ENCODE data around the gene CPED1.

Gene CPED1

GRCh38 chr7:121337398-121337797 lies 348.9 kb downstream of the CPED1 start:
- Histone ChIP-seq H3K36me3 (ENCODE audit: low read depth) (no peaks in the 10 kb centered on the region), H3K27me3 (ENCODE audit: insufficient read depth, poor library complexity, severe bottlenecking) (peaks cover 21% of the 10 kb centered on the region), H3K9me3 (ENCODE audit: severe bottlenecking) (no peaks in the 10 kb centered on the region), H3K4me1 (ENCODE audit: insufficient read depth, poor library complexity, severe bottlenecking) (no peaks in the 10 kb centered on the region), H3K4me3 (ENCODE audit: severe bottlenecking) (no peak overlapping the region), H3K27ac (ENCODE audit: poor library complexity, severe bottlenecking) (no peak overlapping the region)
- TF ChIP-seq CTCF (IDR thresholded peaks at IDR 0.05; ENCODE audit: poor library complexity, severe bottlenecking), result peak; percentile 45
- peak; percentile 68; the same call in 2 of the 3 replicates for ATAC-seq (ENCODE audit: low read depth)
- no peak for DNase-seq (ENCODE audit: low spot score)

- no peaks in the 10 kb centered on the region for H3K9me3 ChIP-seq (ENCODE audit: severe bottlenecking)
- no peak for ATAC-seq (ENCODE audit: low read depth)
These were observed 350.6 kb downstream of the CPED1 start for GRCh38 chr7:121339082-121339481.

GRCh38 chr7:121341933-121342332 lies 353.4 kb downstream of the CPED1 start:
- H3K27ac ChIP-seq (ENCODE audit: poor library complexity, severe bottlenecking), result no peak overlapping the region
- no peaks in the 10 kb centered on the region for H3K27me3 ChIP-seq (ENCODE audit: insufficient read depth, poor library complexity, severe bottlenecking)
- H3K4me1 ChIP-seq (ENCODE audit: insufficient read depth, poor library complexity, severe bottlenecking), result no peaks in the 10 kb centered on the region
- TF ChIP-seq CTCF (IDR thresholded peaks at IDR 0.05; ENCODE audit: poor library complexity, severe bottlenecking), result no peak
- no peaks in the 10 kb centered on the region for H3K36me3 ChIP-seq (ENCODE audit: low read depth)
- no peaks in the 10 kb centered on the region for H3K9me3 ChIP-seq (ENCODE audit: severe bottlenecking)
- ATAC-seq (ENCODE audit: low read depth) (no peak), DNase-seq (ENCODE audit: low spot score) (no peak)
- no peak overlapping the region for H3K4me3 ChIP-seq (ENCODE audit: severe bottlenecking)

More at GRCh38 chr7:121339082-121339481, 350.6 kb downstream of the CPED1 start:
- Histone ChIP-seq H3K27me3 (ENCODE audit: insufficient read depth, poor library complexity, severe bottlenecking) (peaks cover 7% of the 10 kb centered on the region), H3K4me1 (ENCODE audit: insufficient read depth, poor library complexity, severe bottlenecking) (no peaks in the 10 kb centered on the region), H3K4me3 (ENCODE audit: severe bottlenecking) (no peak overlapping the region), H3K36me3 (ENCODE audit: low read depth) (no peaks in the 10 kb centered on the region), H3K27ac (ENCODE audit: poor library complexity, severe bottlenecking) (no peak overlapping the region)
- no peak for DNase-seq (ENCODE audit: low spot score)
- TF ChIP-seq CTCF (IDR thresholded peaks at IDR 0.05; ENCODE audit: poor library complexity, severe bottlenecking), result no peak

GRCh38 chr7:121342631-121343030 lies 354.1 kb downstream of the CPED1 start:
- H3K36me3 ChIP-seq (ENCODE audit: low read depth), result no peaks in the 10 kb centered on the region
- H3K27me3 ChIP-seq (ENCODE audit: insufficient read depth, poor library complexity, severe bottlenecking), result no peaks in the 10 kb centered on the region
- no peak for DNase-seq (ENCODE audit: low spot score)
- TF ChIP-seq CTCF (IDR thresholded peaks at IDR 0.05; ENCODE audit: poor library complexity, severe bottlenecking), result no peak
- no peak overlapping the region for H3K27ac ChIP-seq (ENCODE audit: poor library complexity, severe bottlenecking)
- H3K4me3 ChIP-seq (ENCODE audit: severe bottlenecking), result no peak overlapping the region
- no peaks in the 10 kb centered on the region for H3K4me1 ChIP-seq (ENCODE audit: insufficient read depth, poor library complexity, severe bottlenecking)
- ATAC-seq (ENCODE audit: low read depth), result no peak
- H3K9me3 ChIP-seq (ENCODE audit: severe bottlenecking), result no peaks in the 10 kb centered on the region

GRCh38 chr7:121343302-121343701 lies 354.8 kb downstream of the CPED1 start:
- Histone ChIP-seq H3K27ac (ENCODE audit: poor library complexity, severe bottlenecking) (no peak overlapping the region), H3K4me3 (ENCODE audit: severe bottlenecking) (no peak overlapping the region), H3K9me3 (ENCODE audit: severe bottlenecking) (no peaks in the 10 kb centered on the region), H3K36me3 (ENCODE audit: low read depth) (no peaks in the 10 kb centered on the region), H3K4me1 (ENCODE audit: insufficient read depth, poor library complexity, severe bottlenecking) (no peaks in the 10 kb centered on the region), H3K27me3 (ENCODE audit: insufficient read depth, poor library complexity, severe bottlenecking) (no peaks in the 10 kb centered on the region)
- TF ChIP-seq CTCF (IDR thresholded peaks at IDR 0.05; ENCODE audit: poor library complexity, severe bottlenecking), result no peak
- DNase-seq (ENCODE audit: low spot score), result no peak
- no peak for ATAC-seq (ENCODE audit: low read depth)

Data from RWPE2 (cell line).